Liver (tissue), 9 donors: ENCODE measurements around the gene NTM. TPM values are rescaled to one million over a fixed set of nuclear protein-coding genes. Genes with fewer than 3 reads are reported as not detected.

Experiments
- DNase-seq: peaks from one replicate; pipeline ENCODE4 v3.0.0-alpha.2; 2017; ENCODE audit warnings: low spot score
- H3K27ac ChIP-seq, 2 donors: one replicate each; pipeline ENCODE4 v1.7.0; 2013; ENCODE audit warnings: inconsistent platforms in 2 of 2, low read length in 2 of 2, control low read depth in 1 of 2, low read depth in 1 of 2, mild to moderate bottlenecking in 1 of 2
- H3K27me3 ChIP-seq, 4 donors: one replicate each; pipeline versions ENCODE4 v1.6.1 to v1.7.0; 2013; ENCODE audit warnings: low read length in 3 of 4, inconsistent platforms in 1 of 4, mild to moderate bottlenecking in 1 of 4, moderate library complexity in 1 of 4; ENCODE audit not compliant: control insufficient read depth in 4 of 4, insufficient read depth in 4 of 4
- H3K36me3 ChIP-seq, 4 donors: one replicate each; pipeline versions ENCODE4 v1.6.1 to v1.7.0; 2013; ENCODE audit warnings: low read length in 3 of 4, mild to moderate bottlenecking in 3 of 4, low read depth in 1 of 4, moderate library complexity in 1 of 4; ENCODE audit not compliant: control insufficient read depth in 4 of 4, insufficient read depth in 3 of 4
- H3K4me1 ChIP-seq, 4 donors: one replicate each; pipeline versions ENCODE4 v1.6.1 to v1.7.0; 2013; ENCODE audit warnings: low read length in 3 of 4, mild to moderate bottlenecking in 3 of 4, moderate library complexity in 1 of 4; ENCODE audit not compliant: control insufficient read depth in 4 of 4, insufficient read depth in 4 of 4
- H3K4me3 ChIP-seq, 3 donors: one replicate each; pipeline versions ENCODE4 v1.6.1 to v1.7.0; 2013; ENCODE audit warnings: low read length in 3 of 3, control low read depth in 1 of 3, low read depth in 1 of 3, mild to moderate bottlenecking in 1 of 3
- H3K9ac ChIP-seq, 2 donors: one replicate each; pipeline ENCODE4 v1.7.0; 2013; ENCODE audit warnings: low read length in 2 of 2, mild to moderate bottlenecking in 2 of 2, moderate library complexity in 2 of 2, control low read depth in 1 of 2, low read depth in 1 of 2
- H3K9me3 ChIP-seq, 4 donors: one replicate each; pipeline versions ENCODE4 v1.6.1 to v1.7.0; 2013; ENCODE audit warnings: low read length in 3 of 4; ENCODE audit not compliant: control insufficient read depth in 4 of 4
- EGR1 ChIP-seq, 2 donors: IDR thresholded peaks; 2 replicates each; pipeline ENCODE4 v1.6.1; 2016 to 2018; ENCODE audit warnings: antibody characterized with exemption in 2 of 2, low read depth in 2 of 2
- FOXA1 ChIP-seq: IDR thresholded peaks from 2 replicates; pipeline ENCODE4 v1.6.1; 2016; ENCODE audit warnings: antibody characterized with exemption
- FOXA2 ChIP-seq: IDR thresholded peaks from 2 replicates; pipeline ENCODE4 v1.6.1; 2016; ENCODE audit warnings: antibody characterized with exemption
- GABPA ChIP-seq, 2 donors: IDR thresholded peaks in 1 of 2; conservative IDR thresholded peaks in 1 of 2; 2 replicates each; pipeline ENCODE4 v1.6.1; 2016; ENCODE audit warnings: antibody characterized with exemption in 2 of 2, mild to moderate bottlenecking in 1 of 2, moderate library complexity in 1 of 2
- HNF4A ChIP-seq, 2 donors: conservative IDR thresholded peaks; 2 replicates each; pipeline ENCODE4 v1.6.1; 2016; ENCODE audit warnings: antibody characterized with exemption in 2 of 2, mild to moderate bottlenecking in 2 of 2
- HNF4G ChIP-seq: IDR thresholded peaks from 2 replicates; pipeline ENCODE4 v1.6.1; 2016; ENCODE audit warnings: antibody characterized with exemption
- JUND ChIP-seq, 2 donors: IDR thresholded peaks; 2 replicates each; pipeline ENCODE4 v1.6.1; 2016; ENCODE audit warnings: antibody characterized with exemption in 2 of 2
- MAX ChIP-seq: IDR thresholded peaks from 2 replicates; pipeline ENCODE4 v1.6.1; 2016; ENCODE audit warnings: antibody characterized with exemption
- NR2F2 ChIP-seq: IDR thresholded peaks from 2 replicates; pipeline ENCODE4 v1.6.1; 2016; ENCODE audit warnings: antibody characterized with exemption
- RAD21 ChIP-seq, 2 donors: IDR thresholded peaks; 2 replicates each; pipeline ENCODE4 v1.6.1; 2016; ENCODE audit warnings: antibody characterized with exemption in 2 of 2, mild to moderate bottlenecking in 2 of 2
- REST ChIP-seq: IDR thresholded peaks from 2 replicates; pipeline ENCODE4 v1.6.1; 2016; ENCODE audit warnings: antibody characterized with exemption, mild to moderate bottlenecking
- RXRA ChIP-seq, 2 donors: IDR thresholded peaks; 2 replicates each; pipeline ENCODE4 v1.6.1; 2017 to 2018; ENCODE audit warnings: antibody characterized with exemption in 2 of 2, mild to moderate bottlenecking in 1 of 2
- SP1 ChIP-seq: IDR thresholded peaks from 2 replicates; pipeline ENCODE4 v1.6.1; 2018; ENCODE audit warnings: antibody characterized with exemption, mild to moderate bottlenecking
- TAF1 ChIP-seq: conservative IDR thresholded peaks from 2 replicates; pipeline ENCODE4 v1.6.1; 2016; ENCODE audit warnings: antibody characterized with exemption, mild to moderate bottlenecking
- YY1 ChIP-seq: IDR thresholded peaks from 2 replicates; pipeline ENCODE4 v1.6.1; 2016; ENCODE audit warnings: antibody characterized with exemption, mild to moderate bottlenecking
- ZBTB33 ChIP-seq: IDR thresholded peaks from 2 replicates; pipeline ENCODE4 v1.6.1; 2016; ENCODE audit warnings: antibody characterized with exemption
- WGBS: extraction: QIAGEN DNeasy Blood & Tissue Kit; methylation state at CpG from one replicate; pipeline ENCODE4 v1.1.7; 2013; 5-methylcytosine and 5-hydroxymethylcytosine counted together
- polyA plus RNA-seq, 2 donors: library from polyadenylated mRNA; stranded (reverse) in 1 of 2; unstranded in 1 of 2; fragments of 200-250 nt in 1 of 2; fragments of >200 nt in 1 of 2; fragmentation: Nextera tagmentation in 1 of 2; extraction: Ambion mirVana in 1 of 2; gene quantifications; one replicate each; pipeline versions ENCODE4 v1.2.1 to v1.2.3, GENCODE V29; 2013 to 2015
- total RNA-seq, 2 donors: library from RNA; depleted of rRNA; stranded (reverse); fragments of >200 nt; gene quantifications; one replicate each; pipeline ENCODE4 v1.2.3, GENCODE V29; 2014
- TF ChIP-seq, protein P1 (sequence below): IDR thresholded peaks from 2 replicates; pipeline ENCODE4 v1.6.1; 2016; ENCODE audit warnings: antibody characterized with exemption
- TF ChIP-seq, protein P2 (sequence below): fragments of 150-350 bp; IDR thresholded peaks from 2 replicates; pipeline ENCODE4 v1.5.1; 2017; ENCODE audit warnings: improper control_type of control experiment, low read depth, low read length; ENCODE audit not compliant: missing input control
- donor health status: healthy.
- donor health status: healthy.
- donor health status: healthy.
- donor health status: healthy.
- donor health status: healthy.

NTM gene
- total and polyA plus RNA-seq, 4 donors = 0.08 to 1.1 (median 0.08) TPM; not detected in 1

GRCh38 chr11:131978351-131978750, 607.9 kb downstream of the NTM start:
- Histone ChIP-seq H3K9me3 (no peaks in the 10 kb centered on the region), H3K27me3 (no peaks in the 10 kb centered on the region), H3K9ac (no peak overlapping the region), H3K27ac (no peak overlapping the region), H3K4me3 (no peak overlapping the region), H3K36me3 (no peaks in the 10 kb centered on the region), H3K4me1 (no peaks in the 10 kb centered on the region)
- WGBS = 56% methylated on average over 5 of the region's 5 CpGs
- DNase-seq = no peak
- TF ChIP-seq JUND (IDR thresholded peaks at IDR 0.05) = no peak
- TF ChIP-seq RXRA (IDR thresholded peaks at IDR 0.05) = no peak
- TF ChIP-seq HNF4A (conservative IDR thresholded peaks at IDR 0.05) = no peak
- no peak for TF ChIP-seq GABPA (IDR thresholded peaks at IDR 0.05 in 1 of 2, conservative IDR thresholded peaks at IDR 0.05 in 1 of 2)
- no peak for TF ChIP-seq RAD21 (IDR thresholded peaks at IDR 0.05)
- no peak for TF ChIP-seq EGR1 (IDR thresholded peaks at IDR 0.05; ENCODE audit: low read depth in 2 of 2)
- no peak for TF ChIP-seq FOXA2
- TF ChIP-seq HNF4G = no peak
- no peak for TF ChIP-seq REST
- TF ChIP-seq ZBTB33 = no peak
- TF ChIP-seq, protein P1, sequence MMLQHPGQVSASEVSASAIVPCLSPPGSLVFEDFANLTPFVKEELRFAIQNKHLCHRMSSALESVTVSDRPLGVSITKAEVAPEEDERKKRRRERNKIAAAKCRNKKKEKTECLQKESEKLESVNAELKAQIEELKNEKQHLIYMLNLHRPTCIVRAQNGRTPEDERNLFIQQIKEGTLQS = no peak
- TF ChIP-seq YY1 = no peak
- TF ChIP-seq FOXA1 = no peak
- no peak for TF ChIP-seq NR2F2
- no peak for TF ChIP-seq TAF1
- TF ChIP-seq, protein P2, sequence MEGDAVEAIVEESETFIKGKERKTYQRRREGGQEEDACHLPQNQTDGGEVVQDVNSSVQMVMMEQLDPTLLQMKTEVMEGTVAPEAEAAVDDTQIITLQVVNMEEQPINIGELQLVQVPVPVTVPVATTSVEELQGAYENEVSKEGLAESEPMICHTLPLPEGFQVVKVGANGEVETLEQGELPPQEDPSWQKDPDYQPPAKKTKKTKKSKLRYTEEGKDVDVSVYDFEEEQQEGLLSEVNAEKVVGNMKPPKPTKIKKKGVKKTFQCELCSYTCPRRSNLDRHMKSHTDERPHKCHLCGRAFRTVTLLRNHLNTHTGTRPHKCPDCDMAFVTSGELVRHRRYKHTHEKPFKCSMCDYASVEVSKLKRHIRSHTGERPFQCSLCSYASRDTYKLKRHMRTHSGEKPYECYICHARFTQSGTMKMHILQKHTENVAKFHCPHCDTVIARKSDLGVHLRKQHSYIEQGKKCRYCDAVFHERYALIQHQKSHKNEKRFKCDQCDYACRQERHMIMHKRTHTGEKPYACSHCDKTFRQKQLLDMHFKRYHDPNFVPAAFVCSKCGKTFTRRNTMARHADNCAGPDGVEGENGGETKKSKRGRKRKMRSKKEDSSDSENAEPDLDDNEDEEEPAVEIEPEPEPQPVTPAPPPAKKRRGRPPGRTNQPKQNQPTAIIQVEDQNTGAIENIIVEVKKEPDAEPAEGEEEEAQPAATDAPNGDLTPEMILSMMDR = no peak
- TF ChIP-seq SP1 = no peak

DNA sequence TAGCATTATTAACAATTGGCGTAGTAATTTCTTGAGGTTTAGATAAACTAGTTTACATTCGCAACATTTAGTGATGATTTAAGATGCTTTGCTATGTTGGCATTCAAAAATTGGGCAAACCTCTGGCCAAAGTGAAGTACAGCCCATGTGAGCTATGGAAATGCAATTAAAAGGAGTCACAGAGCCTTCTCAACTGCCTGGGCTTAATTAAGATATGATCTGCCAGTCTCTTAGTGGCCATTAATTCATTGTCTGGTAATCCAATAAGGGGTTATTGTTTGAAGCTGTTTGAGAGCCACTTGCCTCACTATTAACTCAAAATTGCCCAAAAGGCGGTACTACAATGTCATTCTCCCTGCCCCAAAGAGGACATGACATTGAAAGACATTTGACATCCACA, 608.9 kb downstream of the NTM start:
- DNase-seq = no peak
- 81% methylated on average over 3 of the region's 3 CpGs for WGBS
- Histone ChIP-seq H3K27me3 (no peaks in the 10 kb centered on the region), H3K9ac (no peak overlapping the region), H3K36me3 (no peaks in the 10 kb centered on the region), H3K4me3 (no peak overlapping the region), H3K9me3 (peaks cover 0 to 6% (median under 1%) of the 10 kb centered on the region in 4 donors), H3K27ac (no peak overlapping the region), H3K4me1 (no peaks in the 10 kb centered on the region)
- TF ChIP-seq HNF4G (no peak), NR2F2 (no peak), RXRA (IDR thresholded peaks at IDR 0.05) (no peak), TAF1 (no peak), JUND (IDR thresholded peaks at IDR 0.05) (no peak), FOXA1 (no peak), FOXA2 (no peak), ZBTB33 (no peak), YY1 (no peak), MAX (no peak), HNF4A (conservative IDR thresholded peaks at IDR 0.05) (no peak), REST (no peak), GABPA (IDR thresholded peaks at IDR 0.05 in 1 of 2, conservative IDR thresholded peaks at IDR 0.05 in 1 of 2) (no peak), EGR1 (IDR thresholded peaks at IDR 0.05; ENCODE audit: low read depth in 2 of 2) (no peak), RAD21 (IDR thresholded peaks at IDR 0.05) (no peak)
- TF ChIP-seq, protein P1 = no peak
